GM12878 (cell line): ENCODE results near the gene NNAT. TPM values are rescaled to one million over a fixed set of nuclear protein-coding genes. Genes with fewer than 3 reads are reported as not detected.

Experiments
- ATAC-seq: fragments of 200-7000 bp; cut with Tn5 transposase; 3 replicates; pipeline ENCODE4 v1.9.1; 2020; ENCODE audit warnings: mild to moderate bottlenecking, moderate library complexity
- BruUV-seq: library from RNA; stranded (reverse); fragments of 400-500 nt; replicated peaks from 2 replicates; lab custom pipeline; 2021; lab: Mats Ljungman, UMichigan
- CTCF ChIA-PET: fragments of 300-600 bp; sonication (Branson Sonifier 250); formaldehyde crosslinking; extraction: SDS; loops from one replicate; lab custom pipeline; 2021; ENCODE audit warnings: inconsistent platforms; lab: Yijun Ruan, JAX
- POLR2A ChIA-PET: fragments of 350-600 bp; formaldehyde crosslinking; extraction: SDS; loops from one replicate; lab custom pipeline; 2021; ENCODE audit warnings: inconsistent platforms; lab: Charles Lee
- RAD21 ChIA-PET: fragments of 300-600 bp; sonication (Branson Sonifier 250); formaldehyde crosslinking; loops from one replicate; lab custom pipeline; 2023; ENCODE audit warnings: antibody characterized with exemption; ENCODE audit not compliant: unreplicated experiment; lab: Charles Lee
- SMC1A ChIA-PET: fragments of 300-600 bp; sonication (Branson Sonifier 250); formaldehyde crosslinking; loops from one replicate; lab custom pipeline; 2023; ENCODE audit not compliant: unreplicated experiment, uncharacterized antibody; lab: Charles Lee
- DNase-seq: peaks from one replicate; pipeline ENCODE4 v3.0.0-alpha.2; 2011; ENCODE audit warnings: low read depth, low spot score
- FAIRE-seq: peaks from 3 replicates; lab custom pipeline; 2011; peaks lifted over from hg19 to GRCh38; lab: Jason Lieb, UNC
- H2AFZ ChIP-seq: 2 replicates; pipeline ENCODE4 v1.6.0; 2011; ENCODE audit warnings: low read depth, low read length, control low read depth; ENCODE audit not compliant: control insufficient read depth
- H3K27ac ChIP-seq: 2 replicates; pipeline ENCODE4 v1.5.1; 2011; ENCODE audit warnings: control low read depth; ENCODE audit not compliant: control insufficient read depth, insufficient read depth
- H3K27me3 ChIP-seq, 2 experiments: replicated peaks in 1 of 2; 2 replicates each; pipeline versions ENCODE4 v1.6.0 to v1.6.1; 2011; ENCODE audit warnings: low read length in 1 of 2; ENCODE audit not compliant: control insufficient read depth in 2 of 2, insufficient read depth in 2 of 2
- H3K36me3 ChIP-seq, 2 experiments: 2 replicates each; pipeline ENCODE4 v1.5.1; 2011; ENCODE audit warnings: low read length in 1 of 2; ENCODE audit not compliant: control insufficient read depth in 2 of 2, insufficient read depth in 2 of 2
- H3K4me1 ChIP-seq: 2 replicates; pipeline ENCODE4 v1.6.1; 2011; ENCODE audit warnings: mild to moderate bottlenecking, low read length, moderate library complexity, mixed read lengths; ENCODE audit not compliant: control insufficient read depth, insufficient read depth
- H3K4me2 ChIP-seq: 2 replicates; pipeline ENCODE4 v1.6.0; 2011; ENCODE audit warnings: control low read depth; ENCODE audit not compliant: control insufficient read depth, insufficient read depth
- H3K4me3 ChIP-seq: fragments of 200-600 bp; sonication (generic); 2 replicates; pipeline ENCODE4 v1.5.1; 2016
- H3K79me2 ChIP-seq: 2 replicates; pipeline ENCODE4 v1.6.0; 2011; ENCODE audit warnings: low read length; ENCODE audit not compliant: control insufficient read depth, insufficient read depth
- H3K9ac ChIP-seq: 2 replicates; pipeline ENCODE4 v1.8.0; 2011; ENCODE audit warnings: low read length, control low read depth, mixed read lengths; ENCODE audit not compliant: control insufficient read depth, insufficient read depth
- H3K9me3 ChIP-seq: replicated peaks from 3 replicates; pipeline ENCODE4 v1.5.1; 2011; ENCODE audit warnings: mild to moderate bottlenecking, low read length; ENCODE audit not compliant: control insufficient read depth, insufficient read depth
- H4K20me1 ChIP-seq: 2 replicates; pipeline ENCODE4 v1.6.0; 2011; ENCODE audit not compliant: control insufficient read depth, insufficient read depth
- BHLHE40 ChIP-seq, 2 experiments: fragments of 450-650 bp in 1 of 2; IDR thresholded peaks; 2 replicates each; pipeline ENCODE4 v1.6.1; 2011 to 2017; ENCODE audit warnings: low read depth in 2 of 2, borderline replicate concordance in 1 of 2, improper control_type of control experiment in 1 of 2, low read length in 1 of 2, mild to moderate bottlenecking in 1 of 2
- CREM ChIP-seq: IDR thresholded peaks from 2 replicates; pipeline ENCODE4 v1.6.1; 2014; ENCODE audit warnings: antibody characterized with exemption, low read depth
- ETV6 ChIP-seq, 2 experiments: fragments of 450-650 bp in 1 of 2; IDR thresholded peaks in 1 of 2; conservative IDR thresholded peaks in 1 of 2; 2 replicates each; pipeline ENCODE4 v1.6.1; 2014; ENCODE audit warnings: antibody characterized with exemption in 1 of 2, borderline replicate concordance in 1 of 2, low read depth in 1 of 2, mild to moderate bottlenecking in 1 of 2, moderate library complexity in 1 of 2
- HDAC6 ChIP-seq: fragments of 200-600 bp; sonication (generic); IDR thresholded peaks from one replicate; pipeline ENCODE4 v1.8.0; 2017; ENCODE audit warnings: antibody characterized with exemption; ENCODE audit not compliant: unreplicated experiment
- IKZF1 ChIP-seq: fragments of 450-650 bp; conservative IDR thresholded peaks from 2 replicates; pipeline ENCODE4 v1.6.1; 2017; ENCODE audit warnings: antibody characterized with exemption, mild to moderate bottlenecking
- POU2F2 ChIP-seq: IDR thresholded peaks from 3 replicates; pipeline ENCODE4 v1.6.1; 2011; ENCODE audit warnings: low read depth, mild to moderate bottlenecking, low read length, borderline replicate concordance
- RAD21 ChIP-seq: IDR thresholded peaks from 2 replicates; pipeline ENCODE4 v1.6.1; 2011; ENCODE audit warnings: mild to moderate bottlenecking, low read depth, low read length, moderate library complexity; ENCODE audit not compliant: insufficient read depth
- RCOR1 ChIP-seq: conservative IDR thresholded peaks from 2 replicates; pipeline ENCODE4 v1.6.1; 2012; ENCODE audit warnings: low read depth, low read length, improper control_type of control experiment
- RUNX3 ChIP-seq: IDR thresholded peaks from 2 replicates; pipeline ENCODE4 v1.6.1; 2012; ENCODE audit warnings: low read length, inconsistent platforms
- SMC3 ChIP-seq: IDR thresholded peaks from 2 replicates; pipeline ENCODE4 v1.6.1; 2011; ENCODE audit warnings: low read length, improper control_type of control experiment, borderline replicate concordance
- YY1 ChIP-seq: IDR thresholded peaks from 2 replicates; pipeline ENCODE4 v1.6.1; 2011; ENCODE audit warnings: low read depth, mild to moderate bottlenecking, low read length
- WGBS: methylation state at CpG from one replicate; pipeline ENCODE4 v1.1.6; 2016; ENCODE audit warnings: low lambda C conversion rate; ENCODE audit not compliant: insufficient replicate concordance, insufficient coverage; ENCODE audit errors: missing lambda C conversion rate; 5-methylcytosine and 5-hydroxymethylcytosine counted together
- in situ Hi-C: fragments of 300-500 bp; cut with MboI; formaldehyde crosslinking; loops from 9 replicates; pipeline ENCODE4 v1.14.3; 2018; ENCODE audit warnings: mixed read lengths
- intact Hi-C: fragments of 100-400 bp; cut with micrococcal nuclease; formaldehyde crosslinking; loops from one replicate; pipeline ENCODE4 v1.14.2; 2022; ENCODE audit not compliant: unreplicated experiment
- polyA plus RNA-seq, 11 experiments: library from polyadenylated mRNA; depleted of rRNA in 4 of 11; unstranded in 6 of 11; stranded (reverse) in 5 of 11; fragments of >200 nt; fragmentation: Nextera tagmentation in 4 of 11; fragmentation: Illumina TruSeq in 1 of 11; extraction: Ambion mirVana in 4 of 11; extraction: Trizol in 1 of 11; gene quantifications; 1 replicate in 1 of 11; 2 replicates in 10 of 11; pipeline versions ENCODE4 v1.2.1 to v1.2.3, GENCODE V29; 2011 to 2016; ENCODE audit warnings: inconsistent platforms in 2 of 11, missing spikeins in 2 of 11, low read depth in 1 of 11
- total RNA-seq, 4 experiments: library from RNA; depleted of rRNA in 3 of 4; stranded (reverse); fragments of >200 nt in 3 of 4; fragmentation: Illumina TruSeq in 1 of 4; extraction: Trizol in 1 of 4; gene quantifications; 2 replicates each; pipeline versions ENCODE4 v1.2.1 to v1.2.3, GENCODE V29; 2013 to 2021
- TF ChIP-seq, protein P1 (sequence below), 3 experiments: IDR thresholded peaks in 2 of 3; conservative IDR thresholded peaks in 1 of 3; 2 replicates each; pipeline ENCODE4 v1.5.1; 2011; ENCODE audit warnings: low read depth in 3 of 3, low read length in 3 of 3, mild to moderate bottlenecking in 3 of 3, control low read depth in 2 of 3, moderate library complexity in 2 of 3, inconsistent platforms in 1 of 3, mixed read lengths in 1 of 3; ENCODE audit not compliant: control insufficient read depth in 2 of 3, insufficient read depth in 1 of 3; ENCODE audit errors: extremely low read depth in 1 of 3

Gene NNAT
- total and polyA plus RNA-seq, 10 of the 15 experiments (the other 5 are each of a cell fraction or from before 2014, with no cell fraction given) = 0.22 to 0.99 (median 0.42) TPM; not detected in 7

DNA sequence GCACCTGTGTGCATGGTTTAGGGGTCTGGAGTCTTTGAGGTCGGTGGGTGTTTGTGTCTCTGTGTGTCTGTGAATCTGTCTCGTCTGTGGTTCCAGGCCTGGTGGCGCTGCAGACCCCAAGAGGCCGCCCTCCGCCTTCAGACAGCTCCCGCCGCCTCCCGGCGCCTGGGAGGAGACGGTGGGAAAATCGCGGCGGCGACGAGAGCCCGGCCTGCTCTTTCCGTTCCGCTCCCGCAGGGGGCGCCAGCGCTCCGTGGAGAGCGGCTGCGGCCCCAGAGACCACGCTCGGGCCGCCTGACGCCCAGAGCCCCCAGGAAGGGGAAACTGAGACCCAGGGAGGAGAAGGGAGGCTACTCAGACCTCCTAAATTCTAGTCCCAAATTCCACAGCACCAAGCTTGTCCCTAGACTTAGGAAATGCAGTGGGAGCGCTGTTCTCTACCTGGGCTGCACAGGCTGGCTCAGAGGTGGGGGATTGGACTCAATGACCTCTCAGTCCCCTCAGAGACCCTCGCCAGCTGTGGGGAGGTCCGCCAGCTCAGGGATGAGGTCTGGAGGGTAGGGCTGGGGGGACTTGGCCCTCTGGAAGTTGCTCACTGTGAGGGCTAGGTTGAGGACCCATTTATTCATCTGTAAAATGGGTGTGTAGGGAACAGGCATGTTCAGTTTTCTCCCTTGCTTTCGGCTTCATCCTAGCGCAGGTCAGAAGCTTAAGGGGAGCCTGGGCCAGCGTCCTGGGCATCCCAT, 43.5 kb downstream of the NNAT start:
- TF ChIP-seq RCOR1 = no peak
- 0 out of 2 replicates have a peak, but pooled peaks have one; percentile 19 for TF ChIP-seq RUNX3
- no peak for TF ChIP-seq CREM
- TF ChIP-seq SMC3 = peak; percentile 85
- peak; percentile 60 for TF ChIP-seq YY1
- no peak for TF ChIP-seq ETV6 (conservative IDR thresholded peaks at IDR 0.05 in 1 of 2, IDR thresholded peaks at IDR 0.05 in 1 of 2; ENCODE audit: borderline replicate concordance in 1 of 2, low read depth in 1 of 2)
- peak in 1 of 2 experiments; percentile 36; a peak in 1 of 4 replicates for TF ChIP-seq BHLHE40 (IDR thresholded peaks at IDR 0.05; ENCODE audit: borderline replicate concordance in 1 of 2, low read depth in 2 of 2, low read length in 1 of 2)
- TF ChIP-seq, protein P1, sequence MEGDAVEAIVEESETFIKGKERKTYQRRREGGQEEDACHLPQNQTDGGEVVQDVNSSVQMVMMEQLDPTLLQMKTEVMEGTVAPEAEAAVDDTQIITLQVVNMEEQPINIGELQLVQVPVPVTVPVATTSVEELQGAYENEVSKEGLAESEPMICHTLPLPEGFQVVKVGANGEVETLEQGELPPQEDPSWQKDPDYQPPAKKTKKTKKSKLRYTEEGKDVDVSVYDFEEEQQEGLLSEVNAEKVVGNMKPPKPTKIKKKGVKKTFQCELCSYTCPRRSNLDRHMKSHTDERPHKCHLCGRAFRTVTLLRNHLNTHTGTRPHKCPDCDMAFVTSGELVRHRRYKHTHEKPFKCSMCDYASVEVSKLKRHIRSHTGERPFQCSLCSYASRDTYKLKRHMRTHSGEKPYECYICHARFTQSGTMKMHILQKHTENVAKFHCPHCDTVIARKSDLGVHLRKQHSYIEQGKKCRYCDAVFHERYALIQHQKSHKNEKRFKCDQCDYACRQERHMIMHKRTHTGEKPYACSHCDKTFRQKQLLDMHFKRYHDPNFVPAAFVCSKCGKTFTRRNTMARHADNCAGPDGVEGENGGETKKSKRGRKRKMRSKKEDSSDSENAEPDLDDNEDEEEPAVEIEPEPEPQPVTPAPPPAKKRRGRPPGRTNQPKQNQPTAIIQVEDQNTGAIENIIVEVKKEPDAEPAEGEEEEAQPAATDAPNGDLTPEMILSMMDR (IDR thresholded peaks at IDR 0.05 in 2 of 3, conservative IDR thresholded peaks at IDR 0.05 in 1 of 3; ENCODE audit: control insufficient read depth in 2 of 3, extremely low read depth in 1 of 3, insufficient read depth in 1 of 3, low read depth in 3 of 3, low read length in 3 of 3) = peak; percentile 87 to 95 (median 92)
- TF ChIP-seq HDAC6 = no peak
- 0 out of 3 replicates have a peak, but pooled peaks have one; percentile 26 for TF ChIP-seq POU2F2
- TF ChIP-seq RAD21 = peak; percentile 96
- TF ChIP-seq IKZF1 = 0 out of 2 replicates have a peak, but pooled peaks have one; percentile 33
- peak overlapping the region; percentile 42; the same call in 1 of the 2 replicates for H3K4me2 ChIP-seq
- peaks cover 2 to 12% of the 10 kb centered on the region in 2 experiments for H3K27me3 ChIP-seq
- H2AFZ ChIP-seq = no peak overlapping the region
- H3K9me3 ChIP-seq = no peaks in the 10 kb centered on the region
- 6% methylated on average over 24 of the region's 34 CpGs for WGBS
- H4K20me1 ChIP-seq = no peaks in the 10 kb centered on the region
- H3K79me2 ChIP-seq = no peaks in the 10 kb centered on the region
- no peak overlapping the region for H3K27ac ChIP-seq
- BruUV-seq = no TSS peak
- H3K4me1 ChIP-seq = no peaks in the 10 kb centered on the region
- POLR2A ChIA-PET = no interaction called here
- H3K36me3 ChIP-seq = no peaks in the 10 kb centered on the region
- no peak for DNase-seq
- CTCF ChIA-PET = interaction anchor here (0.6 to 4.3 kb wide), 17 partner anchors 8 to 657 kb away, joined by 3 to 26 read pairs (median 4); no protein-coding TSS in a partner anchor
- H3K9ac ChIP-seq = no peak overlapping the region
- intact Hi-C loops (loop anchor here (2.0 to 10.0 kb wide), 6 partner anchors 190 to 658 kb away; partner anchors contain the start of gene TGM2), in situ Hi-C loops (loop anchor here (5.0 to 10.0 kb wide), 2 partner anchors 428 to 660 kb away; no protein-coding TSS in a partner anchor)
- RAD21 ChIA-PET = interaction anchor here (0.6 to 1.3 kb wide), 6 partner anchors 16 to 657 kb away, joined by 3 to 8 read pairs (median 4); no protein-coding TSS in a partner anchor
- no peak for FAIRE-seq
- H3K4me3 ChIP-seq = no peak overlapping the region
- SMC1A ChIA-PET = interaction anchor here (0.6 to 2.6 kb wide), 5 partner anchors 21 to 657 kb away, joined by 3 to 7 read pairs (median 4); no protein-coding TSS in a partner anchor
- ATAC-seq = peak; percentile 86
